Measurements from ENCODE around the gene MGAT5.
"Not testable (repeated sequence)": the region's sequence is repeated elsewhere in the genome, so short reads cannot be mapped to it uniquely, and the experiment has no call there.

The MGAT5 gene

GRCh38 chr2:134457353-134457752 lies 203.5 kb downstream of the MGAT5 start:
- no peak for DNase-seq

DNA sequence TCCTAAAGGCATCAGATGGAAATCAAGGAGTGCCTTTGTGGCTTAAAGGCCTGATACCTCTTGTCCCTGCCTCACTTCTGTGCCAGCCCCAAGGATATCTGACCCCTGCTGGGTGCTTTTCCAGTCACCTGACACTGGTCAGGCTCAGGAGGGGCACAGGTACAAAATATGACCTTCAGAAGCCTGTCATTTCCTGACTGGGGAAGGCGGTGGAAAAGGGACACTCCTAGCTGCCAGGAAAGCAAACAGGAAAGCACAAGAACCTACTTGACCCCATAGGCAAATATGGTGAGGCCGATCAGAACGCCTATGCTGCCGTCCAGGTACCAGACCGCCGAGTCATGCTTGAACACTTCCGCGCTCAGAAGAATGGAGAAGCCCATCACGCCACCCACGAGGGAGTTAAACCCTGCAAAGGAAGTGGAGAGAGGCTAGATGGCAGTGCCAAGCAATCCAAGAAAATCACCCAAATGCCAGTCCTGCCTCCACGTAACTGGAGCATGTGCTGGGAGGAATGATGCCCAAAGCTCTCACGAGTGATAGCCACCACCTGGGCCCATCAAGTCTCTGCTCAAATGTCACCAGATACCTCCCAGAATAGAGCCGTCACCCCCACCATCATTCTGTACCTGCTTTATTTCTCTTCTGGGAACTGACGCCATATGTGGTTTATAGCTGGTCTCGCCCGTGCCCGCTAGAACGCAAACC lies 204.0 kb downstream of the MGAT5 start:
- DNase-seq: no peak

- DNase-seq: no peak
These were observed 204.6 kb downstream of the MGAT5 start for GRCh38 chr2:134458473-134458853.

GRCh38 chr2:134458950-134459349 lies 205.1 kb downstream of the MGAT5 start:
- no peak for DNase-seq

GRCh38 chr2:134459706-134460406 lies 206.0 kb downstream of the MGAT5 start:
- DNase-seq: no peak

DNA sequence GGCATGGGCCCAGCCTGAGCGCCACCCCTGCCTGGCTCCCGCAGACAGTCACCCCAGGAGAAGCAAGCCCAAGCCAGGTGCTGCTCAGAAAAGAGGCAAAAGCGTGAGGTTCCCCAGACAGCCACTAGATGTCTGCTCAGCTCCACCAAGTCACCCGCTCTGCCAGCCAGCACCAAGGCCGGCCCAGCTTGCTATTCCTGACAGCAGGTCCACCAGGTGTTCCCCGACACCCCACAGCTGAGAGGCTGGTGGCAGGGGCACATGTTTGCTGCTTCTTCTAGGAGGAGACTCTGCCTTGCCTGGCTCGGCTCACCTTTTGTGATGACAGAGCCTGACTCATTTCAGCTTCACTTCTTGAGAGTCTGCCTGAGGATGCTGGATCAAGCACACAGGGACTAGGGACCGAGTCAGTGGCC lies 206.7 kb downstream of the MGAT5 start:
- DNase-seq: peak in 1 of 2 experiments; percentile 22

DNA sequence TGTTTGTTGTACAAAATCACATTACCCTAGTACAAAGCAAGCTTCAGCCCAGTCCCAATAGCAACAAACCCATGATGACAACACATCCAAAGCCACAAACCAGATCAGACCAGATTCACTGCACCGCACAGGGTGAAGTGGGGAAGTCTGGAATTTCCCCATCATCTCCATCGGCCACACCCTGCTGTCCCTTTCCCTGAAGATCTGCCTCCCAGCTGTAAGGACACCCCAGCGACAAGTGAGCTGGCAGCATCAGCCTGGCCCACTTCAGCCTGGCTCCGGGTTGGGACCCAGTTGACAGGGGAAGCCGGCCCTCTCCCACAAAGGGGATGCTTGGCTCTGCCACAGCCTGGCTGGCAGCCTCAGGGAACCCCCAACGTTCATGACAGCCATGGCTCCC lies 207.6 kb downstream of the MGAT5 start:
- DNase-seq: no peak

DNA sequence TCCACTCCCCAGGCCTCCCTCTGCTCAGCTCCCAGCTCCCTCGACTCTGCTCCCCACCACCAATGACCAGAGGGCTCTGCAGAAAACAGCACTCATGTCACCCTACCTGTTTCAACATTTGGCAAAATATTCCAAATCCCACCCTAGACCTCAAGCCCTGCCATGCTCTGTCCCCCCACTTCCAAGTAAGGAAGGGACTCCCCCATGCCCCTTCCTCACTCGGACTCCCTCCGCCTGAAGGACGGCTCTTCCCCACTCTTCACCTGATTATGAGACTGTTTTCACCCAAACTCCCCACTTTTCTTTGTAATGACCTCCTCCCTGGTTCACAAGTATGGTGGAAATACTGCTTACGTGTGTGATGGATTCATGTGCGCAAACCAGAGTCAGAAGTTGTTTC lies 208.4 kb downstream of the MGAT5 start:
- no peak for DNase-seq

DNA sequence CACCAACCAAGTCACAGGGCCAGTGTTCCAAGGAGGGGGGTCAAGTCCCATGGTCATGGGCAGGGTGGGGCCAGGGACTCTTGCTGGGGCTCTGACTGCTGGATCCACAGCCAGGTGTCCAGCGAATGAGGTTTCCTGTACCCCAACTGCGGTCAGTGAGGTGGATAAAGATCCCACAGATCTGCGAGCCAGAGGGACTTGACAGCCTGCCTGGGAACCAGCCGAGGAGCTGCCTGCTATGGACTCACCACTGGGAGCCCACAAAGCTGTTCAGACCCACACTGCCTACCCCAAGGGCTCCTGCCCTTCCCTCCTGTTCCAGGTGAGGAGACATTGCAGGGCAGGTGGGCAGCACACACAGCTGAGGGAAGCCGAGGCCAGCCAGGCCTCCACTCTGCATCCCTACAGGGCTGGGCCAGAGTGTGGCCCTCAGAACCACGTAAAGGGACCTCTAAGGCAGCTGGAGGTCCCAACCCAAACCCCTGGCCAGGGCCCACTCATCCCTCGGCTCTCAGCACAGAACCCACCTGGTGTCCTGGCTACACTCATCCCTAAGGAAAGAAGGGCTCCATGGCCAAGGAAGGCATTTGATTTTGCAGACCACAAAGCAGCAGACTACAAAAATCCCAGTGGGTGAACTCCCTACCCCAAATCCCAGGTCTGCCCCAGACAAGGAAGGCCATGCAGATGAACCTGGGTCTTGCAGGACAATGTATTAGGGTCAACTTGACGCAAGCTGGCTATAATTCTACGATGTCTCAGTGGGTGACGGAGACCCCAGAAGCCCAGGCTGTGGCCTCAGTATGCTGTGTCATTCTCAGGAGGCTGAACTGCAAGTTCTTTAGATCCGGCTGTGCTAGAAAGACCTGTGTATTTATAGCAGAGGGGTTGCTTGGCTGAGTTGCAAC lies 209.2 kb downstream of the MGAT5 start:
- no peak for DNase-seq

DNA sequence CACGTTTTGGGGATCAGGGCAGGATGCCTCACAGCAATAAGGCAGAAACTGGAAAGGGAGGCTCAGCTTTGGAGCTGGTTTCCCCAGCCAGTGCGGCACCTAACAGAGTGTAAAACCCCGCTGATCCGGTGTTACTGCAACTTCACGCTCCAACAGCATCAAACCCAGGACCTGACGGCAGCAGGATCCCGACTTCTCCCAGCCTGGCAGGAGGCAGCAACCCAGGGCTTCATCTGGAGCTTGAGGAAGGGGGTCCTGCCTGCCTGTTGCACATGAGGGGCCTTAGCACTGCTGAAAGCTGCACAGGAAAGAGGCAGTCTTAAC lies 209.8 kb downstream of the MGAT5 start:
- DNase-seq: no peak

GRCh38 chr2:134465228-134466105 lies 211.6 kb downstream of the MGAT5 start:
- no peak for DNase-seq

- peak in 1 of 2 experiments; percentile 22 for DNase-seq
These were observed 212.3 kb downstream of the MGAT5 start for GRCh38 chr2:134466141-134466540.

- DNase-seq: no peak
These were observed 214.3 kb downstream of the MGAT5 start for GRCh38 chr2:134468164-134468563.

DNA sequence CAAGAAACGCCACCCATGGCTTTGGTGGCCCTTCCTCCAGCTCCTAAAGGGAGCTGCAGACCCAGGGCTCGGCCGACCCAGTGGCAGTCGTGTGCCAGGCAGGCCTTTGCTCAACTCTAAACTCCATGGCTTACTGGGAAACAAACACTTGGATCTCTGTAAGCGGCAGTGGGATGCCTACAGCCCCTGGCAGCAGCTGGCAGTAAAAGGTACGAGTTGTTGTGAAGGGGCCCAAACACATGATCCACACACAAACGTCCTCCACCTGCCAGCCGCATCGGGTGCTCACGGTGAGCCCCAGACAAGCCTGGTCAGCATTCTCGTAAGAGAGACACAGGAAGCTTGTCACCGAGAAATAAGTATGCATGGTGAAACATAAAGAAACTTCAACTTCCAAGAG lies 214.9 kb downstream of the MGAT5 start:
- DNase-seq: no peak

GRCh38 chr2:134469516-134470115 lies 215.7 kb downstream of the MGAT5 start:
- DNase-seq: no peak

DNA sequence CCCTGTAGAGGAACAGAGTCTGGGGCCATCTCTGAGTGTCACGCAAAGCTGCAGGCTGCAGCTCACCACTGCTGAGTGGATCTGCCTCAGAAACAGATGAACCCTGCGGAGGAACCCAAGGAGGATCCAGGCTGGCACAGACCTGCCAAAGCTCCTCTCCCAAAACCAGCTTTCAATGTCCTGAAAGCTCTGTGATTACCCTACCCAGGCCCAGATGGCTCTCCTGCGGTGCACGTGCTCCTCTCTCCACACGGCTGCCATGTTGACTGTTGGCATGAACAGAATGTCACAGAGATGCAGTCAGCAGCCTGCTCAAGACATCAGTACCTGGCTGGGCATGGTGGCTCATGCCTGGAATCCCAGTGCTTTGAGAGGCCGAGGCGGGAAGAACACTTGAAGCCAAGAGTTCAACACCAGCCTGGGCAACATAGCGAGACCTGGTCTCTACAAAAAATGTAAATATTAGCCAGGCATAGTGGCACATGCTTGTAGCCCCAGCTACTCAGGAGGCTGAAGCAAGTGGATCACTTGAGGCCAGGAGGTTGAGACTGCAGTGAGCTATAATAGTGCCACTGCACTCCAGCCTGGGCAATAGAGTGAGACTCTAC lies 216.8 kb downstream of the MGAT5 start:
- no peak for DNase-seq

- DNase-seq: not testable (repeated sequence)
These were observed 223.1 kb downstream of the MGAT5 start for GRCh38 chr2:134476982-134477381.

DNA sequence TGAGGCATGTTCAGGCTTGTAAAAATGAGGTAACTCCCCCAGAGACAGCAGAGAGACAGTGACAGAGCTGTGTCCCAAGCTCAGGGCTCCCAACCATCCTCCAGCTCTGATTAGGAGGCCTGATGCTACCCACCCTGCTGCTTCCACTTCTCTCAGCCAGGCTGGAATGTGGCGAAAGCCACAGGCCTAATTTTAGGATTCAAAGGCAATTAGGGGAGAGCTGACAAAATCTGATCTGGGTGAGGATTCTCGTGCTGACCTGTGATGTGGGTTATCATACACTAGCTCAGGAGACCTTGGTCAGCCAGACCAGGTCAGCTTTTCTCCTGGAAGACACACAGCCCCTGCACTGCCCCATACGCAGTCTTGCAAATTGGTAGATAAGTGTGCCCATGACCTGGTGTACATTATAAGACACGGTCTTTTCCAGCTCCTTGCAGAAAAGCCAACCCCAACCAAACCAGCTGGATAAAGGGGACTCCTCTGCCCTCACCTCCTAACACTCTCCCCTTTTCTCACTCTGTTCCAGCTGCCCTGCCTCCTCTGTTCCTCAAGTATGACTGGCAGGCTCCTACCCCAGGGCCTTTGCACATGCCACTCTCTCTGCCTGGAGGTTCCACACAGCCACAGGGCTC lies 225.9 kb downstream of the MGAT5 start:
- no peak for DNase-seq

- no peak for DNase-seq
These were observed 228.4 kb downstream of the MGAT5 start for GRCh38 chr2:134482131-134482723.

DNA sequence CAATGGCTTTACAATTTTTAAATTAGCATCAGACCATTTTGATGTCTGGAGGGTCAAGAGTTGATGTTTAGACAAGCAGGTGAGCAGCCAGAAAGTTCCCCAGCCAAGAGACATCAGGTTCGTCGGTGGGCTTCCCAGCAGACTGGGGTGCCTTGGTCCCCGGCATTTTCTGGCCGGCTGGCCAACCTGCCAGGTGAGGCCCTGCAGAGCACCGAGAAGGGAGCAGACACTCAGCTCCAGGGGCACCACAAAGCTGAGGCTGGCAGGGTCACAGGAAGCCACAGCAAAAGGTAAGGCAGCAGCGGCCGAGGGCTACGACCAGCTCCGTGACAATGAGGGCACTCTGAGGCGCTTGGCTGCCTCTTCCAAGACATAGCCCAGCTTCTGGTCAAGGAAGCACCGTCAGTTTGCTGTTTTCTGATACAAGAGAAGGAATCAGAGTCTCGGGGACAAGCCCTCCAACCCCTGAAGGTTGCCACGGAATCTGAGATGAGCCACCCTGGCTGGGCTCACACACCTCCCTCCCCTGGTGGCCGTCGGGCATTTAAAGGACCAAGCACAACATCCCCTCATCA lies 229.0 kb downstream of the MGAT5 start:
- no peak for DNase-seq

Data from SW 1271 (cell line).